GM23248 (cell line): ENCODE measurements around the gene SKIDA1. TPM values are rescaled to one million over a fixed set of nuclear protein-coding genes. Genes with fewer than 3 reads are reported as not detected.

ENCODE experiments used
- DNase-seq: peaks from one replicate; pipeline ENCODE4 v3.0.0-alpha.2; 2015
- H2AFZ ChIP-seq: fragments of 200-600 bp; sonication (generic); 2 replicates; pipeline ENCODE4 v1.6.1; 2016; ENCODE audit warnings: antibody characterized with exemption
- H3F3A ChIP-seq: fragments of 200-600 bp; sonication (generic); 2 replicates; pipeline ENCODE4 v1.6.1; 2016; ENCODE audit warnings: mild to moderate bottlenecking, antibody characterized with exemption, mixed run types; ENCODE audit not compliant: insufficient read depth
- H3K27ac ChIP-seq: fragments of 200-600 bp; sonication (generic); 2 replicates; pipeline ENCODE4 v1.5.1; 2016; ENCODE audit warnings: mild to moderate bottlenecking
- H3K27me3 ChIP-seq: fragments of 200-600 bp; sonication (generic); replicated peaks from 2 replicates; pipeline ENCODE4 v1.6.1; 2016; ENCODE audit warnings: mild to moderate bottlenecking; ENCODE audit not compliant: insufficient read depth
- H3K36me3 ChIP-seq: fragments of 200-600 bp; sonication (generic); 2 replicates; pipeline ENCODE4 v1.6.1; 2016; ENCODE audit warnings: low read depth, mild to moderate bottlenecking
- H3K4me1 ChIP-seq: fragments of 200-600 bp; sonication (generic); 2 replicates; pipeline ENCODE4 v1.6.1; 2016; ENCODE audit warnings: mild to moderate bottlenecking; ENCODE audit not compliant: insufficient read depth
- H3K4me2 ChIP-seq: fragments of 200-600 bp; sonication (generic); one replicate; pipeline ENCODE4 v1.6.1; 2016; ENCODE audit warnings: mild to moderate bottlenecking; ENCODE audit not compliant: unreplicated experiment
- H3K4me3 ChIP-seq: fragments of 200-600 bp; sonication (generic); 2 replicates; pipeline ENCODE4 v1.5.1; 2016; ENCODE audit warnings: mild to moderate bottlenecking
- H3K79me2 ChIP-seq: fragments of 200-600 bp; sonication (generic); 2 replicates; pipeline ENCODE4 v1.6.1; 2016; ENCODE audit warnings: mild to moderate bottlenecking; ENCODE audit not compliant: insufficient read depth
- H3K9ac ChIP-seq: fragments of 200-600 bp; sonication (generic); 2 replicates; pipeline ENCODE4 v1.6.1; 2016; ENCODE audit warnings: mild to moderate bottlenecking
- H3K9me2 ChIP-seq: fragments of 200-600 bp; sonication (generic); 2 replicates; pipeline ENCODE4 v1.6.1; 2016; ENCODE audit warnings: mixed run types, mild to moderate bottlenecking, moderate library complexity; ENCODE audit not compliant: insufficient read depth
- H3K9me3 ChIP-seq: fragments of 200-600 bp; sonication (generic); one replicate; pipeline ENCODE4 v1.6.1; 2017; ENCODE audit warnings: low read depth
- H4K20me1 ChIP-seq: fragments of 200-600 bp; sonication (generic); 2 replicates; pipeline ENCODE4 v1.6.0; 2016; ENCODE audit not compliant: insufficient read depth
- EZH2 ChIP-seq: fragments of 200-600 bp; sonication (generic); IDR thresholded peaks from 2 replicates; pipeline ENCODE4 v1.6.1; 2018; ENCODE audit warnings: antibody characterized with exemption, mild to moderate bottlenecking; ENCODE audit not compliant: insufficient read depth, poor library complexity, severe bottlenecking
- EZH2phosphoT487 ChIP-seq: fragments of 200-600 bp; sonication (generic); IDR thresholded peaks from 2 replicates; pipeline ENCODE4 v1.6.1; 2018; ENCODE audit warnings: antibody characterized with exemption, moderate library complexity, mild to moderate bottlenecking, low read depth; ENCODE audit not compliant: insufficient read depth
- WGBS, 2 experiments: methylation state at CpG; one replicate each; pipeline ENCODE4 v1.1.6; 2015 to 2017; ENCODE audit warnings: low lambda C conversion rate in 2 of 2, low coverage in 1 of 2; ENCODE audit errors: missing lambda C conversion rate in 2 of 2; 5-methylcytosine and 5-hydroxymethylcytosine counted together
- in situ Hi-C: fragments of 300-500 bp; cut with MboI; formaldehyde crosslinking; loops from 2 replicates; pipeline ENCODE4 v1.15.0; 2020
- polyA plus RNA-seq: library from polyadenylated mRNA; unstranded; fragments of >200 nt; fragmentation: Nextera tagmentation; extraction: Ambion mirVana; gene quantifications from 2 replicates; pipeline ENCODE4 v1.2.1, GENCODE V29; 2016
- total RNA-seq: library from RNA; depleted of rRNA; stranded (reverse); fragments of >200 nt; shearing (Covaris generic); gene quantifications from 2 replicates; pipeline ENCODE4 v1.2.3, GENCODE V29; 2014

The SKIDA1 gene
- total and polyA plus RNA-seq, 2 experiments from 2014 or later = 0.18 TPM; not detected in 1

- Histone ChIP-seq H2AFZ (no peak overlapping the region), H3K79me2 (no peaks in the 10 kb centered on the region), H4K20me1 (no peaks in the 10 kb centered on the region), H3F3A (peaks cover 12% of the 10 kb centered on the region), H3K27ac (no peak overlapping the region), H3K4me2 (no peak overlapping the region), H3K9me2 (no peaks in the 10 kb centered on the region), H3K4me3 (no peak overlapping the region), H3K36me3 (no peaks in the 10 kb centered on the region), H3K9ac (no peak overlapping the region), H3K4me1 (no peaks in the 10 kb centered on the region), H3K9me3 (no peaks in the 10 kb centered on the region), H3K27me3 (no peaks in the 10 kb centered on the region; the same call in 1 of the 2 replicates)
- no peak for DNase-seq
- 90 to 91% methylated on average over 59 to 72 of the region's 72 CpGs for WGBS, 2 experiments
- TF ChIP-seq EZH2phosphoT487 (no peak), EZH2 (no peak)
- in situ Hi-C loops = loop anchor here (5.0 to 25.0 kb wide), 3 partner anchors 213 to 737 kb away; no protein-coding TSS in a partner anchor
Observed at GRCh38 chr10:21499701-21500577, 25.5 kb downstream of the SKIDA1 start.

GRCh38 chr10:21498986-21499385 lies 26.5 kb downstream of the SKIDA1 start:
- no peak overlapping the region for H2AFZ ChIP-seq
- no peaks in the 10 kb centered on the region; the same call in 1 of the 2 replicates for H3K27me3 ChIP-seq
- no peak for TF ChIP-seq EZH2phosphoT487
- no peak for TF ChIP-seq EZH2
- H3K36me3 ChIP-seq = no peaks in the 10 kb centered on the region
- H3K9ac ChIP-seq = no peak overlapping the region
- in situ Hi-C loops = loop anchor here (5.0 to 25.0 kb wide), 2 partner anchors 212 to 412 kb away; no protein-coding TSS in a partner anchor
- no peak for DNase-seq
- no peak overlapping the region for H3K4me3 ChIP-seq
- H4K20me1 ChIP-seq = no peaks in the 10 kb centered on the region
- no peaks in the 10 kb centered on the region for H3K9me3 ChIP-seq
- H3K27ac ChIP-seq = no peak overlapping the region
- H3K79me2 ChIP-seq = no peaks in the 10 kb centered on the region
- no peaks in the 10 kb centered on the region for H3K4me1 ChIP-seq
- no peaks in the 10 kb centered on the region for H3K9me2 ChIP-seq
- peaks cover 12% of the 10 kb centered on the region for H3F3A ChIP-seq
- 97 to 99% methylated on average over 8 of the region's 8 CpGs for WGBS, 2 experiments
- H3K4me2 ChIP-seq = no peak overlapping the region

DNA sequence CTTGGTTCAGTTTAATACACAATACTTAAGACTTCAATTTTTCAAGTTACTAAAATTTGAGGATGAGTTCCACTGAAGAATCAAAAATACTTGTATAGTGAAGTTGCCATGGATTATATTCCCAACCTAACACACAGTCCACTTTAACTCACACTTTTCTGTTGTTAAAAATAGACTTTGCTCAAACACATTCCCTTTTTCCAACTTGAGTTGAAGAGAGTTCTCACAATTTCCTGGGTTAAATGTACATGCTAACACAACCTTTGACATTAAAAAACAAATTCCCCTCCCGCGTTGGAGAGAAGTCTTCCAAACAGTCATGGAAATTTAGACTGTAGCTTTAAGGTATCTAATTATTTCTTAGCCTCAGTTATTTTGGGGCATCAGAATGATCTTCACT lies 27.1 kb downstream of the SKIDA1 start:
- Histone ChIP-seq H3K27ac (no peak overlapping the region), H3K4me3 (no peak overlapping the region), H4K20me1 (no peaks in the 10 kb centered on the region), H3K9me2 (no peaks in the 10 kb centered on the region), H3K4me2 (no peak overlapping the region), H2AFZ (no peak overlapping the region), H3F3A (peaks cover 12% of the 10 kb centered on the region), H3K9ac (no peak overlapping the region), H3K36me3 (no peaks in the 10 kb centered on the region), H3K27me3 (no peaks in the 10 kb centered on the region; the same call in 1 of the 2 replicates), H3K79me2 (no peaks in the 10 kb centered on the region), H3K9me3 (no peaks in the 10 kb centered on the region), H3K4me1 (no peaks in the 10 kb centered on the region)
- TF ChIP-seq EZH2phosphoT487 = no peak
- no peak for TF ChIP-seq EZH2
- in situ Hi-C loops = loop anchor here (5.0 to 25.0 kb wide), 2 partner anchors 211 to 411 kb away; no protein-coding TSS in a partner anchor
- DNase-seq = no peak
- WGBS, 2 experiments = 71 to 73% methylated on average over 2 of the region's 2 CpGs

- Histone ChIP-seq H3K4me3 (peak overlapping the region; percentile 71), H3F3A (peaks cover 16% of the 10 kb centered on the region), H3K27me3 (no peaks in the 10 kb centered on the region; the same call in 1 of the 2 replicates), H3K36me3 (no peaks in the 10 kb centered on the region), H3K9me3 (no peaks in the 10 kb centered on the region), H3K9me2 (no peaks in the 10 kb centered on the region), H2AFZ (peak overlapping the region; percentile 81), H4K20me1 (no peaks in the 10 kb centered on the region), H3K4me2 (peak overlapping the region; percentile 97), H3K79me2 (no peaks in the 10 kb centered on the region), H3K9ac (peak overlapping the region; percentile 49), H3K4me1 (no peaks in the 10 kb centered on the region), H3K27ac (no peak overlapping the region)
- DNase-seq = peak; percentile 86
- TF ChIP-seq EZH2 (peak; percentile 69), EZH2phosphoT487 (no peak)
- WGBS, 2 experiments = 3 to 4% methylated on average over 33 to 34 of the region's 37 CpGs
- in situ Hi-C loops = loop anchor here (5.0 to 25.0 kb wide), 2 partner anchors 210 to 410 kb away; no protein-coding TSS in a partner anchor
Observed at GRCh38 chr10:21497177-21497807, 28.2 kb downstream of the SKIDA1 start.
